Sigmoid colon (tissue), 7 donors: ENCODE results near the gene VPS52. TPM values are rescaled to one million over a fixed set of nuclear protein-coding genes. Genes with fewer than 3 reads are reported as not detected.

Experiments
- DNase-seq: peaks from one replicate; pipeline ENCODE4 v3.0.0-alpha.2; 2019
- H3K27ac ChIP-seq, 4 donors: fragments of 200-600 bp; sonication (generic); one replicate each; pipeline ENCODE4 v1.5.1; 2016 to 2019; ENCODE audit warnings: mild to moderate bottlenecking in 1 of 4
- H3K27me3 ChIP-seq, 3 donors: fragments of 200-600 bp; sonication (generic); one replicate each; pipeline ENCODE4 v1.5.1; 2019; ENCODE audit warnings: mild to moderate bottlenecking in 1 of 3
- H3K36me3 ChIP-seq, 4 donors: fragments of 200-600 bp; sonication (generic); one replicate each; pipeline ENCODE4 v1.5.1; 2016 to 2019
- H3K4me1 ChIP-seq, 4 donors: fragments of 200-600 bp; sonication (generic); one replicate each; pipeline ENCODE4 v1.5.1; 2017 to 2019
- H3K4me3 ChIP-seq, 4 donors: fragments of 200-600 bp; sonication (generic); one replicate each; pipeline ENCODE4 v1.5.1; 2017 to 2019; ENCODE audit warnings: mild to moderate bottlenecking in 2 of 4, moderate library complexity in 1 of 4
- H3K9me3 ChIP-seq, 4 donors: fragments of 200-600 bp in 3 of 4; sonication (generic) in 3 of 4; one replicate each; pipeline versions ENCODE4 v1.5.1 to v1.6.1; 2013 to 2019
- EP300 ChIP-seq, 4 donors: sonication (generic); formaldehyde crosslinking; IDR thresholded peaks; one replicate each; pipeline ENCODE4 v1.6.1; 2017; ENCODE audit warnings: antibody characterized with exemption in 4 of 4
- POLR2A ChIP-seq, 2 donors: fragments of 450-650 bp; IDR thresholded peaks; one replicate each; pipeline ENCODE4 v1.6.1; 2016; ENCODE audit warnings: antibody characterized with exemption in 2 of 2, mild to moderate bottlenecking in 2 of 2, moderate library complexity in 2 of 2
- POLR2AphosphoS5 ChIP-seq, 4 donors: sonication (generic); formaldehyde crosslinking; IDR thresholded peaks; one replicate each; pipeline ENCODE4 v1.6.1; 2017; ENCODE audit warnings: antibody characterized with exemption in 4 of 4
- WGBS, 2 donors: extraction: QIAGEN DNeasy Blood & Tissue Kit; methylation state at CpG; one replicate each; pipeline ENCODE4 v1.1.7; 2013; 5-methylcytosine and 5-hydroxymethylcytosine counted together
- intact Hi-C: fragments of 100-400 bp; cut with DNase I; formaldehyde crosslinking; loops from one replicate; pipeline ENCODE4 v1.15.1; 2023
- polyA plus RNA-seq, 3 donors: library from polyadenylated mRNA; stranded (reverse); fragments of 200-250 nt; gene quantifications; one replicate each; pipeline ENCODE4 v1.2.3, GENCODE V29; 2013
- total RNA-seq, 4 donors: library from RNA; depleted of rRNA; stranded (reverse); fragments of >200 nt; gene quantifications; one replicate each; pipeline ENCODE4 v1.1.0, GENCODE V29; 2016
- TF ChIP-seq, protein P1 (sequence below), 4 experiments: fragments of 450-650 bp in 3 of 4; fragments of 200-600 bp in 1 of 4; IDR thresholded peaks; one replicate each; pipeline ENCODE4 v1.5.1; 2016 to 2019; ENCODE audit warnings: antibody characterized with exemption in 4 of 4, mild to moderate bottlenecking in 3 of 4, moderate library complexity in 2 of 4
- donor health status: healthy with polysubstance abuse.
- donor health status: Bipolar disorder and iron deficiency.
- donor health status: healthy.

Gene VPS52
- total and polyA plus RNA-seq, 7 donors, result 23.4 to 51.2 (median 31.6) TPM

DNA sequence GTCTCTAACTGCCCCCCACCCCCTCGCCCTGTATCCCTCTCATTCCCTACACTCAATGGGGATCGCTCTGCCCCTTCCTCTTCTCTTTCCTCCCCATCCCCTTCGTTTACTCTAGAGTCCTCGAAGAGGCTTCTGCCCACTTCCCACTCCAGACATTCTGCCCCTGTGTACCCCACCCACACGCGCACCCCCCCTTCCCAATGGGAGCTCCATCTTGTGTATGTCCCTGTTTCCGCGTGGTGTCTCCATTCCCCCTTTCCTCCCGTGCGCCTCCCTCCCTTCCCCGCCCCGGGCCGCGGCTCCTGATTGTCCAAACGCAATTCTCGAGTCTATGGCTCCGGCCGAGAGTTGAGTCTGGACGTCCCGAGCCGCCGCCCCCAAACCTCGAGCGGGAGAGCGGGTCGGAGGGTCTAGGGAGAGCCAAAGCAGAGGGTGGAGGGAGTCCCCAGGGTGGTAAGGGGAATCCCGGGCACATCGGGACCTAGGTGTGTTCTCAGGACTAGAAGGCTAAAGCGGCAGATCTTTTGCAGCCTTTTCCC is 64.1 kb downstream of the VPS52 start:
- WGBS, 2 donors, result 1 to 2% methylated on average over 29 of the region's 29 CpGs
- DNase-seq, result peak; percentile 82

DNA sequence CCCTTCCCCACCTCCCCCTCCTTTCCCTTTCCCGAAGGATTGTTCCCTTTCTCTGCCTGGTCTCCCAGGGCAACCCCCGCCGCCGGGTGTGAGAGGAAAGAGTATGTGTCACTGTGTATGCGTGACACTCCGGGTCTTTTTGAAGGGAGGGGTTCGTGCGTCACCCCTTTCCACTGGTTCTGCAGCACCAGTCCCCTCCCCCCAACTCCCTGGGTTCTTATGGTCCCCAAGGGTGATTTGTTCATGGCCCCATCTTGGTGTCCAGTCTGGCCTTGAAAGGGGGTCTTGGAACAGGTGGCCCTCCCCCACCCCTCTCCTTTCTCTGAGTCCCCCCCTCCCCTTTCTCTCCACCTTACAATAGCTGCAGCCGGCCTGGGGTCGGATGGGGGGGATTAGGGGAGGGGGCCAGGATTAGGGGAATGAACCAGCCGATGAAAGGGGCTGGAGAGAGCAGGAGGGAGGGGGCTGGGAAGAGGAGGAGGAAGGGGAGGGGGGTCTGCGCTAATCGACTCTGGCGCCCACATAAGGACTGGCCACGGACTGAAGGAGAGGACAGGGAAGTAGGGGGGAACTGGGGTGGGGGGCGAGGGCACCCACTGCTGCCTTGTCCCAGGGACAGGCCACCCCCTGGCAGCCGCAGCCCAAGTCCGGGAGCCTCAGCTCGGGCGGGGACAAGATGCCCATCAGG is 64.7 kb downstream of the VPS52 start:
- Histone ChIP-seq H3K9me3 (no peaks in the 10 kb centered on the region), H3K4me1 (peaks cover 0 to 52% (median 36%) of the 10 kb centered on the region in 4 donors), H3K27me3 (no peaks in the 10 kb centered on the region), H3K36me3 (peaks cover 13 to 45% (median 19%) of the 10 kb centered on the region in 4 donors), H3K27ac (peak overlapping the region in 3 of 4 donors; percentile 95 to 99 (median 98)), H3K4me3 (peak overlapping the region; percentile 78 to 95 (median 94))
- no peak for DNase-seq
- WGBS, 2 donors, result 39 to 46% methylated on average over 20 of the region's 20 CpGs
- TF ChIP-seq EP300 (IDR thresholded peaks at IDR 0.05), result no peak
- TF ChIP-seq, protein P1, sequence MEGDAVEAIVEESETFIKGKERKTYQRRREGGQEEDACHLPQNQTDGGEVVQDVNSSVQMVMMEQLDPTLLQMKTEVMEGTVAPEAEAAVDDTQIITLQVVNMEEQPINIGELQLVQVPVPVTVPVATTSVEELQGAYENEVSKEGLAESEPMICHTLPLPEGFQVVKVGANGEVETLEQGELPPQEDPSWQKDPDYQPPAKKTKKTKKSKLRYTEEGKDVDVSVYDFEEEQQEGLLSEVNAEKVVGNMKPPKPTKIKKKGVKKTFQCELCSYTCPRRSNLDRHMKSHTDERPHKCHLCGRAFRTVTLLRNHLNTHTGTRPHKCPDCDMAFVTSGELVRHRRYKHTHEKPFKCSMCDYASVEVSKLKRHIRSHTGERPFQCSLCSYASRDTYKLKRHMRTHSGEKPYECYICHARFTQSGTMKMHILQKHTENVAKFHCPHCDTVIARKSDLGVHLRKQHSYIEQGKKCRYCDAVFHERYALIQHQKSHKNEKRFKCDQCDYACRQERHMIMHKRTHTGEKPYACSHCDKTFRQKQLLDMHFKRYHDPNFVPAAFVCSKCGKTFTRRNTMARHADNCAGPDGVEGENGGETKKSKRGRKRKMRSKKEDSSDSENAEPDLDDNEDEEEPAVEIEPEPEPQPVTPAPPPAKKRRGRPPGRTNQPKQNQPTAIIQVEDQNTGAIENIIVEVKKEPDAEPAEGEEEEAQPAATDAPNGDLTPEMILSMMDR (IDR thresholded peaks at IDR 0.05), result no peak
- TF ChIP-seq POLR2A (IDR thresholded peaks at IDR 0.05), result no peak
- TF ChIP-seq POLR2AphosphoS5 (IDR thresholded peaks at IDR 0.05), result no peak
- intact Hi-C loops, result loop anchor here (5.0 to 10.0 kb wide), 3 partner anchors 218 to 1012 kb away; partner anchors contain the start of genes GPSM3, PBX2, PSMB9 and SYNGAP1

More for the DNA sequence above, 64.1 kb downstream of the VPS52 start:
- H3K4me3 ChIP-seq, result peak overlapping the region; percentile 78 to 95 (median 94)
- TF ChIP-seq POLR2AphosphoS5 (IDR thresholded peaks at IDR 0.05) (no peak), POLR2A (IDR thresholded peaks at IDR 0.05) (no peak), EP300 (IDR thresholded peaks at IDR 0.05) (no peak)
- TF ChIP-seq, protein P1 (IDR thresholded peaks at IDR 0.05), result no peak
- no peaks in the 10 kb centered on the region for H3K9me3 ChIP-seq
- peaks cover 13 to 39% (median 15%) of the 10 kb centered on the region in 4 donors for H3K36me3 ChIP-seq
- no peaks in the 10 kb centered on the region for H3K27me3 ChIP-seq
- peak overlapping the region; percentile 95 to 99 (median 96) for H3K27ac ChIP-seq
- H3K4me1 ChIP-seq, result peaks cover 0 to 47% (median 33%) of the 10 kb centered on the region in 4 donors
- intact Hi-C loops, result loop anchor here (2.0 to 10.0 kb wide), 4 partner anchors 41 to 1013 kb away; partner anchors contain the start of genes GPSM3, PBX2, PSMB9 and SYNGAP1

DNA sequence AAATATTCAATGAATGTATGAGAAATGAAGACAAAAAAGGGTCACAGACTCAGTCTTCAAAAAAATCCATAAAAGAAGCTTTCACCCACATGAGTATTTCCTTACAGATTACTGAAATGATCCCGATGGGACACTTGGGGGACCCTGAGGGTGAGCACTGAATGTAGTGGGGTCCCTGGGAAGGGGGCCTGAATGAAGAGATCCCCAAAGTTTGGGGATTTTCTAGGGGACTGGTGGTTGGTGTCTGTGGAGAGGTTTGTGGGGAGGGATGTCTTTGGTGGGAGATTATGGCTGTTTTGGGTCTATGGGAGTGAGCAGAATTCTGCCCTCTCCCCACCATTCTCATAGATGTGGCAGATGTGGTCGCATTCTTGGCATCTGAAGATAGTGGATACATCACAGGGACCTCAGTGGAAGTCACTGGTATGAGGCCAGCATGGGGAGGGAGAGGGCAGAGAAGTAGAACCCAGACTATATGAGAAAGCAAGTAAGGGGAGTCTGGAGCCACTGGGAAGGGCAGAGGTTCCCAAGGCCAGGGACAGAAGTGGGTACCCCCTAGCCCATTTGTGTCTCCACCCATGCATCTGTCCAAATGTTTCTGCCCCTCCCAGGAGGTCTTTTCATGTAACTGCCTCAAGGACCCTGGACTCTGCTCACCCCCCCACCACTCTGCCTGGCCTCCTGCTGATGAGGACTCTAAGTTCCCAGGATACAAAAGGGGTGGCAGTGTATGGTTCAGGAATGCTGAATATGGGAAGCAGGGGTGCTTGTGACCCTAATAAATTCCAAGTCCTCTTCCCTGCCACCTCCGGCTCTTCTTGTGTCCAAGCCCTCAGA is 65.4 kb downstream of the VPS52 start:
- TF ChIP-seq EP300 (IDR thresholded peaks at IDR 0.05), result no peak
- no peak for TF ChIP-seq POLR2AphosphoS5 (IDR thresholded peaks at IDR 0.05)
- TF ChIP-seq POLR2A (IDR thresholded peaks at IDR 0.05), result no peak
- TF ChIP-seq, protein P1 (IDR thresholded peaks at IDR 0.05), result no peak
- no peak overlapping the region for H3K4me3 ChIP-seq
- H3K36me3 ChIP-seq, result peaks cover 13 to 43% (median 19%) of the 10 kb centered on the region in 4 donors
- intact Hi-C loops, result loop anchor here (5.0 to 10.0 kb wide), 3 partner anchors 219 to 1011 kb away; partner anchors contain the start of genes GPSM3, PBX2, PSMB9 and SYNGAP1
- DNase-seq, result no peak
- H3K4me1 ChIP-seq, result peaks cover 0 to 59% (median 43%) of the 10 kb centered on the region in 4 donors
- no peak overlapping the region for H3K27ac ChIP-seq
- H3K9me3 ChIP-seq, result no peaks in the 10 kb centered on the region
- 88 to 89% methylated on average over 3 of the region's 3 CpGs for WGBS, 2 donors
- no peaks in the 10 kb centered on the region for H3K27me3 ChIP-seq

DNA sequence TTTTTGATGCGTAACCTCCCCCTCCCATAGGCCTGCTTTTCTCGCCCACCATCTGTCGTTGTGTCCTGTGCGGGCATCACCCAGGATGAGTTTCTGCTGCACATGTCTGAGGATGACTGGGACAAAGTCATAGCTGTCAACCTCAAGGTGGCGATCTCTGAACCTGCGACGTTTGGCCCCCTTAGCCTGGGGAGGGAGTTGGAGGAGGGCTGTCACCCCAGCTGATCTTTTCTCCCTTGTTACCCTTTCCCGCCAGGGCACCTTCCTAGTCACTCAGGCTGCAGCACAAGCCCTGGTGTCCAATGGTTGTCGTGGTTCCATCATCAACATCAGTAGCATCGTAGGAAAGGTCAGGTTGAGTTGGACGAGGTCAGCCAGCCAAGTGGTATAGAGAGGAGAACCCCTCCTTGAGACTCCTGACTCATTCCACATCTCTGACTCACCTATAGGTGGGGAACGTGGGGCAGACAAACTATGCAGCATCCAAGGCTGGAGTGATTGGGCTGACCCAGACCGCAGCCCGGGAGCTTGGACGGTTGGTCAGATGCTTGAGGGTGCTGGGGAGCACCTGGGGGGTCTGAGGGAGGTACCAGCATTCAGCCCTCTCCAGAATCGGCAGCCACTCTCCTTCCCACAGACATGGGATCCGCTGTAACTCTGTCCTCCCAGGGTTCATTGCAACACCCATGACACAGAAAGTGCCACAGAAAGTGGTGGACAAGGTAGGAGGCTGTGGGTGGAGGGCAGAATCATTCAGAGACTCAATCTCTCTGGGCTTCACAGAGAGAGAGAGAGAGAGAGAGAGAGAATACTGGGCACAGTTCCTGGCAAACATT is 66.3 kb downstream of the VPS52 start:
- DNase-seq, result peak; percentile 58
- 45 to 46% methylated on average over 17 of the region's 17 CpGs for WGBS, 2 donors
- Histone ChIP-seq H3K4me3 (peak overlapping the region; percentile 43 to 68 (median 64)), H3K9me3 (no peaks in the 10 kb centered on the region), H3K4me1 (peaks cover 0 to 62% (median 45%) of the 10 kb centered on the region in 4 donors), H3K27me3 (no peaks in the 10 kb centered on the region), H3K36me3 (peaks cover 10 to 34% (median 19%) of the 10 kb centered on the region in 4 donors), H3K27ac (peak overlapping the region in 2 of 4 donors; percentile 71 to 76)
- TF ChIP-seq, protein P1 (IDR thresholded peaks at IDR 0.05), result no peak
- TF ChIP-seq POLR2AphosphoS5 (IDR thresholded peaks at IDR 0.05) (no peak), EP300 (IDR thresholded peaks at IDR 0.05) (no peak), POLR2A (IDR thresholded peaks at IDR 0.05) (no peak)
- intact Hi-C loops, result loop anchor here (5.0 to 10.0 kb wide), 3 partner anchors 219 to 1011 kb away; partner anchors contain the start of genes GPSM3, PBX2, PSMB9 and SYNGAP1
